IMR-90 (cell line): ENCODE measurements around the gene RAPGEF2. TPM values are rescaled to one million over a fixed set of nuclear protein-coding genes. Genes with fewer than 3 reads are reported as not detected.

Source experiments
- ATAC-seq: fragments of 200-7000 bp; cut with Tn5 transposase; 2 replicates; pipeline ENCODE4 v1.9.1; 2020; ENCODE audit warnings: low read depth, mild to moderate bottlenecking, moderate library complexity
- BruUV-seq: library from RNA; stranded (reverse); fragments of 400-500 nt; replicated peaks from 2 replicates; lab custom pipeline; 2021; lab: Mats Ljungman, UMichigan
- CTCF ChIA-PET: fragments of 300-600 bp; formaldehyde crosslinking; extraction: SDS; loops from one replicate; lab custom pipeline; 2021; ENCODE audit warnings: antibody characterized with exemption; lab: Yijun Ruan, JAX
- POLR2A ChIA-PET: fragments of 300-600 bp; sonication (Branson Sonifier 250); formaldehyde crosslinking; loops from one replicate; lab custom pipeline; 2022; ENCODE audit warnings: antibody characterized with exemption; ENCODE audit not compliant: unreplicated experiment; lab: Charles Lee
- DNase-seq: peaks from one replicate; pipeline ENCODE4 v3.0.0; 2013
- H2AFZ ChIP-seq: replicated peaks from 2 replicates; pipeline ENCODE3; 2013; ENCODE audit warnings: low read length, mild to moderate bottlenecking; ENCODE audit not compliant: poor library complexity
- H2AK5ac ChIP-seq: 2 replicates; pipeline ENCODE4 v1.6.1; 2013; ENCODE audit warnings: low read depth, low read length, inconsistent platforms
- H2AK9ac ChIP-seq: replicated peaks from 2 replicates; pipeline ENCODE3; 2013; ENCODE audit warnings: mild to moderate bottlenecking, low read depth, low read length, moderate library complexity; ENCODE audit not compliant: poor library complexity
- H2BK120ac ChIP-seq: 2 replicates; pipeline ENCODE4 v1.6.1; 2013; ENCODE audit warnings: low read depth, low read length, inconsistent platforms
- H2BK15ac ChIP-seq: 3 replicates; pipeline ENCODE4 v1.6.1; 2013; ENCODE audit warnings: low read depth, low read length, inconsistent platforms
- H2BK20ac ChIP-seq: 2 replicates; pipeline ENCODE4 v1.6.1; 2013; ENCODE audit warnings: low read depth, mild to moderate bottlenecking, inconsistent platforms, low read length, moderate library complexity
- H2BK5ac ChIP-seq: 2 replicates; pipeline ENCODE4 v1.6.1; 2013; ENCODE audit warnings: mild to moderate bottlenecking, low read depth, low read length, inconsistent platforms; ENCODE audit not compliant: poor library complexity, severe bottlenecking
- H3K14ac ChIP-seq: replicated peaks from 2 replicates; pipeline ENCODE4 v1.6.1; 2013; ENCODE audit warnings: low read depth, low read length, inconsistent platforms
- H3K18ac ChIP-seq: 2 replicates; pipeline ENCODE4 v1.6.1; 2013; ENCODE audit warnings: low read depth, low read length, control low read depth
- H3K23ac ChIP-seq: 2 replicates; pipeline ENCODE4 v1.6.1; 2013; ENCODE audit warnings: low read depth, low read length, inconsistent platforms
- H3K27ac ChIP-seq: 2 replicates; pipeline ENCODE4 v1.5.1; 2013; ENCODE audit warnings: mild to moderate bottlenecking, control low read depth, low read length; ENCODE audit not compliant: insufficient read depth
- H3K27me3 ChIP-seq: 2 replicates; pipeline ENCODE4 v1.6.1; 2013; ENCODE audit warnings: low read length; ENCODE audit not compliant: control insufficient read depth, insufficient read depth
- H3K36me3 ChIP-seq: 2 replicates; pipeline ENCODE4 v1.6.1; 2013; ENCODE audit warnings: low read length, mixed read lengths; ENCODE audit not compliant: control insufficient read depth, insufficient read depth
- H3K4ac ChIP-seq: 2 replicates; pipeline ENCODE4 v1.6.1; 2013; ENCODE audit warnings: low read depth, low read length, inconsistent platforms
- H3K4me1 ChIP-seq: 2 replicates; pipeline ENCODE4 v1.6.1; 2013; ENCODE audit warnings: low read length, mixed read lengths; ENCODE audit not compliant: control insufficient read depth, insufficient read depth
- H3K4me2 ChIP-seq: 2 replicates; pipeline ENCODE4 v1.6.1; 2013; ENCODE audit warnings: low read depth, mild to moderate bottlenecking, control low read depth, low read length, moderate library complexity
- H3K4me3 ChIP-seq: 2 replicates; pipeline ENCODE4 v1.5.1; 2013; ENCODE audit warnings: low read depth, mild to moderate bottlenecking, control low read depth, low read length, moderate library complexity; ENCODE audit not compliant: insufficient read depth
- H3K56ac ChIP-seq: 2 replicates; pipeline ENCODE4 v1.6.1; 2013; ENCODE audit warnings: low read length, inconsistent platforms; ENCODE audit not compliant: insufficient read depth; ENCODE audit errors: extremely low read depth
- H3K79me1 ChIP-seq, 2 experiments: 2 replicates each; pipeline ENCODE4 v1.6.1; 2013; ENCODE audit warnings: low read length in 2 of 2, inconsistent platforms in 1 of 2, low read depth in 1 of 2
- H3K9ac ChIP-seq: 2 replicates; pipeline ENCODE4 v1.6.1; 2013; ENCODE audit warnings: low read depth, low read length, control low read depth
- H3K9me1 ChIP-seq: 2 replicates; pipeline ENCODE4 v1.6.1; 2013; ENCODE audit warnings: low read length, inconsistent platforms; ENCODE audit not compliant: insufficient read depth
- H3K9me3 ChIP-seq: 2 replicates; pipeline ENCODE4 v1.6.1; 2013; ENCODE audit warnings: low read length; ENCODE audit not compliant: control insufficient read depth, insufficient read depth
- H4K20me1 ChIP-seq: 2 replicates; pipeline ENCODE4 v1.6.1; 2013; ENCODE audit warnings: low read length, inconsistent platforms; ENCODE audit not compliant: insufficient read depth
- H4K5ac ChIP-seq: 2 replicates; pipeline ENCODE4 v1.6.1; 2013; ENCODE audit warnings: mild to moderate bottlenecking, low read depth, low read length, control low read depth
- H4K8ac ChIP-seq, 2 experiments: 2 replicates each; pipeline ENCODE4 v1.6.1; 2013; ENCODE audit warnings: low read depth in 2 of 2, low read length in 2 of 2, control low read depth in 1 of 2, inconsistent platforms in 1 of 2
- H4K91ac ChIP-seq: 2 replicates; pipeline ENCODE4 v1.6.1; 2013; ENCODE audit warnings: low read depth, low read length, inconsistent platforms; ENCODE audit not compliant: insufficient read depth
- BHLHE40 ChIP-seq: fragments of 150-350 bp; IDR thresholded peaks from 2 replicates; pipeline ENCODE4 v1.6.1; 2016; ENCODE audit warnings: mild to moderate bottlenecking, low read depth, low read length
- CHD1 ChIP-seq: IDR thresholded peaks from 2 replicates; pipeline ENCODE4 v1.6.1; 2012; ENCODE audit warnings: low read depth, low read length, improper control_type of control experiment
- FOS ChIP-seq: fragments of 150-350 bp; IDR thresholded peaks from 2 replicates; pipeline ENCODE4 v1.6.1; 2016; ENCODE audit warnings: low read depth, low read length
- MAFK ChIP-seq: IDR thresholded peaks from 2 replicates; pipeline ENCODE4 v1.6.1; 2012; ENCODE audit warnings: low read depth, low read length, improper control_type of control experiment
- MXI1 ChIP-seq: IDR thresholded peaks from 2 replicates; pipeline ENCODE4 v1.6.1; 2012; ENCODE audit warnings: low read depth, mild to moderate bottlenecking, low read length, moderate library complexity, borderline replicate concordance
- POLR2A ChIP-seq: IDR thresholded peaks from 2 replicates; pipeline ENCODE4 v1.6.1; 2012; ENCODE audit warnings: mild to moderate bottlenecking, low read depth, low read length
- RAD21 ChIP-seq: IDR thresholded peaks from 2 replicates; pipeline ENCODE4 v1.6.1; 2012; ENCODE audit warnings: low read length, improper control_type of control experiment
- RCOR1 ChIP-seq: IDR thresholded peaks from 2 replicates; pipeline ENCODE4 v1.6.1; 2012; ENCODE audit warnings: mild to moderate bottlenecking, low read length, improper control_type of control experiment; ENCODE audit not compliant: insufficient replicate concordance
- SMC3 ChIP-seq: fragments of 150-350 bp; IDR thresholded peaks from 2 replicates; pipeline ENCODE4 v1.6.1; 2016; ENCODE audit warnings: low read depth, mild to moderate bottlenecking, antibody characterized with exemption, low read length, moderate library complexity
- WGBS, 2 experiments: methylation state at CpG; one replicate each; pipeline versions ENCODE4 v1.1.5 to v1.1.7; 2013; ENCODE audit warnings: missing lambda C conversion rate in 2 of 2; ENCODE audit not compliant: insufficient read length in 1 of 2; ENCODE audit errors: extremely low coverage in 2 of 2; 5-methylcytosine and 5-hydroxymethylcytosine counted together
- dilution Hi-C: fragments of 300-500 bp; cut with HindIII; formaldehyde crosslinking; loops from one replicate; pipeline ENCODE4 v1.14.3; 2018; ENCODE audit warnings: low sequenced_read_pairs; ENCODE audit not compliant: unreplicated experiment
- in situ Hi-C: fragments of 300-500 bp; cut with MboI; formaldehyde crosslinking; loops from 3 replicates; pipeline ENCODE4 v1.14.3; 2019; ENCODE audit warnings: low sequenced_read_pairs, inconsistent platforms, mixed read lengths
- intact Hi-C: fragments of 100-400 bp; cut with micrococcal nuclease; formaldehyde crosslinking; loops from 2 replicates; pipeline ENCODE4 v1.10.0; 2022
- polyA plus RNA-seq, 3 experiments: library from polyadenylated mRNA; depleted of rRNA; stranded (reverse); fragments of >200 nt; gene quantifications; 2 replicates each; pipeline ENCODE4 v1.2.3, GENCODE V29; 2012; ENCODE audit warnings: low replicate concordance in 1 of 3
- total RNA-seq: library from RNA; depleted of rRNA; stranded (reverse); fragments of >200 nt; gene quantifications from 2 replicates; pipeline ENCODE4 v1.2.3, GENCODE V29; 2012
- TF ChIP-seq, protein P1 (sequence below): fragments of 150-350 bp; IDR thresholded peaks from 2 replicates; pipeline ENCODE4 v1.6.1; 2017; ENCODE audit warnings: mild to moderate bottlenecking, antibody characterized with exemption, low read length, low read depth
- TF ChIP-seq, protein P2 (sequence below): conservative IDR thresholded peaks from 2 replicates; pipeline ENCODE4 v1.5.1; 2012; ENCODE audit warnings: mild to moderate bottlenecking, low read depth, low read length, improper control_type of control experiment

RAPGEF2 gene
- total and polyA plus RNA-seq, 2 of the 4 experiments (the other 2 are of a cell fraction) = 27.6 to 109 TPM

DNA sequence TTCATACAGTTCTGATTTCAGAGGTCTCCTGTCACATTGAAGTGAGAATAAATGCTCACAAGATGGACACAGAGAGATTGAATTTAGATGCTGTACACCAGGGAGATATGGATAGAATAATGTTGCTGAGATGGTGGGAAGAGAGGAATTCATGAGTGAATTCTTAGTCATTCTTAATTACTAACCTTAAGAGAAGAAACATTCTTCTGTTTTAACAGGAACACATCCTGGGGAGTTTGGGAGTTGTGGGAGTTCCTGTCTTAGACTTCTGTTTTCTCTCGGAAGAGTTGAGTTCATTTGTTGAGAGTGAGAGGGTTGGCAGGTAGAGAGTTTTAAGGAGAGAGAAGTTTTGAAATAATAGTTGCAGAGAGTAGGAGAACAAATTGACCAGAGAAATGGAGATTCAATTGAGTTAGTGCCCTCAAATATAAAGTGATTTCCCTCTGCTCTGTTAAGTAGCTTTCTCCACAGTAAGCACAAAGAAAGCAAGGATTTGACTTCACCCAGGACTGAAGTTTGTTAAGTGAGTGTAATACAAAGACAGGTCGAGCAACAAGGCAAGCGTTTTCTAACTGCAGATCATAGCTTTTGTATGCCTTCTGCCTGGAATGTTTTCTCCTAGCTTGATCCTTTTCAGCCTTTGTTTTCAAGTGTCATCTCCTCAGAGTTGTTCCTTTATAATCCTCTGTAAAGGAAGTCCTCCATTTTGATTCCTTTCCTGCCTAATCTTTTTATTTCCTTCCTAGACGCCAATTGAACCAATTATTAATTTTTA, 205.9 kb downstream of the RAPGEF2 start:
- Histone ChIP-seq H3K4me1 (peaks cover 5% of the 10 kb centered on the region; the same call in 1 of the 2 replicates), H4K20me1 (no peaks in the 10 kb centered on the region), H3K27me3 (no peaks in the 10 kb centered on the region), H3K36me3 (peaks cover 2% of the 10 kb centered on the region; the same call in 1 of the 2 replicates), H2BK120ac (peak overlapping the region; percentile 75), H2AFZ (no peak overlapping the region), H3K4me2 (peak overlapping the region; percentile 38; the same call in 1 of the 2 replicates), H2BK5ac (peak overlapping the region; percentile 79), H3K79me1 (peaks cover 18 to 34% of the 10 kb centered on the region in 2 experiments), H2BK20ac (peak overlapping the region; percentile 79), H3K9ac (peak overlapping the region; percentile 23; the same call in 1 of the 2 replicates), H2BK15ac (peak overlapping the region; percentile 55; the same call in 2 of the 3 replicates), H3K27ac (peak overlapping the region; percentile 65), H3K18ac (peak overlapping the region; percentile 76; the same call in 1 of the 2 replicates), H3K14ac (peak overlapping the region; percentile 88), H3K4ac (peak overlapping the region; percentile 74), H3K9me1 (peaks cover 2% of the 10 kb centered on the region; the same call in 1 of the 2 replicates), H3K4me3 (no peak overlapping the region), H2AK5ac (peak overlapping the region; percentile 25; the same call in 1 of the 2 replicates), H3K23ac (peak overlapping the region; percentile 74), H4K91ac (peak overlapping the region; percentile 53), H4K8ac (peak overlapping the region; percentile 58 to 67; a peak in 3 of 4 replicates), H2AK9ac (no peak overlapping the region), H3K56ac (peak overlapping the region; percentile 73), H3K9me3 (no peaks in the 10 kb centered on the region), H4K5ac (peak overlapping the region; percentile 60; the same call in 1 of the 2 replicates)
- intact Hi-C loops (loop anchor here (5.0 kb wide), 2 partner anchors 71 to 206 kb away; partner anchors contain the start of gene RAPGEF2), in situ Hi-C loops (no loop called here), dilution Hi-C loops (no loop called here)
- CTCF ChIA-PET = interaction anchor here (0.8 kb wide), 1 partner anchor 38 kb away, joined by 4 read pairs; no protein-coding TSS in a partner anchor
- TF ChIP-seq, protein P1, sequence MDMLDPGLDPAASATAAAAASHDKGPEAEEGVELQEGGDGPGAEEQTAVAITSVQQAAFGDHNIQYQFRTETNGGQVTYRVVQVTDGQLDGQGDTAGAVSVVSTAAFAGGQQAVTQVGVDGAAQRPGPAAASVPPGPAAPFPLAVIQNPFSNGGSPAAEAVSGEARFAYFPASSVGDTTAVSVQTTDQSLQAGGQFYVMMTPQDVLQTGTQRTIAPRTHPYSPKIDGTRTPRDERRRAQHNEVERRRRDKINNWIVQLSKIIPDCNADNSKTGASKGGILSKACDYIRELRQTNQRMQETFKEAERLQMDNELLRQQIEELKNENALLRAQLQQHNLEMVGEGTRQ = no peak
- TF ChIP-seq CHD1 (no peak), FOS (no peak), BHLHE40 (no peak), MAFK (no peak), POLR2A (no peak), SMC3 (no peak), RCOR1 (no peak), MXI1 (no peak), RAD21 (no peak)
- TF ChIP-seq, protein P2, sequence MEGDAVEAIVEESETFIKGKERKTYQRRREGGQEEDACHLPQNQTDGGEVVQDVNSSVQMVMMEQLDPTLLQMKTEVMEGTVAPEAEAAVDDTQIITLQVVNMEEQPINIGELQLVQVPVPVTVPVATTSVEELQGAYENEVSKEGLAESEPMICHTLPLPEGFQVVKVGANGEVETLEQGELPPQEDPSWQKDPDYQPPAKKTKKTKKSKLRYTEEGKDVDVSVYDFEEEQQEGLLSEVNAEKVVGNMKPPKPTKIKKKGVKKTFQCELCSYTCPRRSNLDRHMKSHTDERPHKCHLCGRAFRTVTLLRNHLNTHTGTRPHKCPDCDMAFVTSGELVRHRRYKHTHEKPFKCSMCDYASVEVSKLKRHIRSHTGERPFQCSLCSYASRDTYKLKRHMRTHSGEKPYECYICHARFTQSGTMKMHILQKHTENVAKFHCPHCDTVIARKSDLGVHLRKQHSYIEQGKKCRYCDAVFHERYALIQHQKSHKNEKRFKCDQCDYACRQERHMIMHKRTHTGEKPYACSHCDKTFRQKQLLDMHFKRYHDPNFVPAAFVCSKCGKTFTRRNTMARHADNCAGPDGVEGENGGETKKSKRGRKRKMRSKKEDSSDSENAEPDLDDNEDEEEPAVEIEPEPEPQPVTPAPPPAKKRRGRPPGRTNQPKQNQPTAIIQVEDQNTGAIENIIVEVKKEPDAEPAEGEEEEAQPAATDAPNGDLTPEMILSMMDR = no peak
- POLR2A ChIA-PET = no interaction called here
- WGBS, 2 experiments = no CpG with 5 or more reads among the region's 4 CpGs
- DNase-seq (peak; percentile 62), ATAC-seq (peak; percentile 83)
- BruUV-seq = no TSS peak
